DMS53 treated with DMSO at 0.1 percent for 48 hours (cell line): ENCODE results near the gene SAT1.
"Not testable (repeated sequence)": the region's sequence is repeated elsewhere in the genome, so short reads cannot be mapped to it uniquely, and the experiment has no call there.

Experiments
- DNase-seq: peaks from one replicate; lab custom pipeline; 2025; ENCODE audit not compliant: unreplicated experiment; lab: John Stamatoyannopoulos, UW

The SAT1 gene

GRCh38 chrX:23782863-23783588 is at the start of gene SAT1:
SAT1 (plus strand) TSS chrX:23783173; CDS start chrX:23783352, 179 bp downstream.
- peak; percentile 83 for DNase-seq

- DNase-seq, result no peak
Observed at GRCh38 chrX:23736030-23736429, 46.9 kb upstream of the SAT1 start.

- DNase-seq, result no peak
Observed at GRCh38 chrX:23737413-23737812, 45.6 kb upstream of the SAT1 start.

- peak; percentile 48 for DNase-seq
Observed at GRCh38 chrX:23742174-23742696, 40.7 kb upstream of the SAT1 start.

GRCh38 chrX:23742697-23743622 is 40.0 kb upstream of the SAT1 start, which contains the start of gene ACOT9:
ACOT9 (minus strand) TSS chrX:23743276; CDS start chrX:23743144, 132 bp downstream.
- peak; percentile 89 for DNase-seq

GRCh38 chrX:23743623-23743971 is 39.4 kb upstream of the SAT1 start:
- DNase-seq, result not testable (repeated sequence)

- no peak for DNase-seq
Observed at GRCh38 chrX:23745786-23746185, 37.2 kb upstream of the SAT1 start.

GRCh38 chrX:23749129-23749528 is 33.8 kb upstream of the SAT1 start:
- DNase-seq, result no peak

- no peak for DNase-seq
Observed at GRCh38 chrX:23749576-23749975, 33.4 kb upstream of the SAT1 start.

GRCh38 chrX:23752740-23753415 is 30.1 kb upstream of the SAT1 start:
- no peak for DNase-seq

GRCh38 chrX:23754664-23755063 is 28.3 kb upstream of the SAT1 start:
- no peak for DNase-seq

- peak; percentile 46 for DNase-seq
Observed at GRCh38 chrX:23756165-23756564, 26.8 kb upstream of the SAT1 start.

GRCh38 chrX:23759821-23760220 is 23.2 kb upstream of the SAT1 start:
- no peak for DNase-seq

- DNase-seq, result no peak
Observed at GRCh38 chrX:23764188-23764984, 18.6 kb upstream of the SAT1 start.

GRCh38 chrX:23765449-23765848 is 17.5 kb upstream of the SAT1 start:
- peak; percentile 61 for DNase-seq

- DNase-seq, result peak; percentile 61
Observed at GRCh38 chrX:23765868-23766267, 17.1 kb upstream of the SAT1 start.

- DNase-seq, result peak; percentile 73
Observed at GRCh38 chrX:23766650-23767551, 16.1 kb upstream of the SAT1 start.

- no peak for DNase-seq
Observed at GRCh38 chrX:23770142-23770541, 12.8 kb upstream of the SAT1 start.

GRCh38 chrX:23771086-23771485 is 11.9 kb upstream of the SAT1 start:
- not testable (repeated sequence) for DNase-seq
